KMS-11 (cell line): ENCODE results near the gene TRIO.

Source experiments
- H2AFZ ChIP-seq: fragments of 200-600 bp; sonication (generic); 2 replicates; pipeline ENCODE4 v1.6.1; 2016; ENCODE audit warnings: antibody characterized with exemption, mixed run types, low read depth
- H3K27ac ChIP-seq: fragments of 200-600 bp; sonication (generic); 2 replicates; pipeline ENCODE4 v1.6.1; 2016; ENCODE audit warnings: mild to moderate bottlenecking, mixed run types
- H3K27me3 ChIP-seq: fragments of 200-600 bp; sonication (generic); 2 replicates; pipeline ENCODE4 v1.6.1; 2017; ENCODE audit warnings: mild to moderate bottlenecking, low read depth, mixed run types, moderate library complexity; ENCODE audit not compliant: insufficient read depth
- H3K36me3 ChIP-seq: fragments of 200-600 bp; sonication (generic); 2 replicates; pipeline ENCODE4 v1.6.1; 2017; ENCODE audit warnings: mild to moderate bottlenecking, mixed run types; ENCODE audit not compliant: insufficient read depth
- H3K4me1 ChIP-seq: fragments of 200-600 bp; sonication (generic); 2 replicates; pipeline ENCODE4 v1.6.1; 2016; ENCODE audit warnings: mild to moderate bottlenecking, low read depth, mixed run types; ENCODE audit not compliant: poor library complexity, severe bottlenecking
- H3K4me2 ChIP-seq: fragments of 200-600 bp; sonication (generic); 2 replicates; pipeline ENCODE4 v1.7.0; 2016; ENCODE audit warnings: mild to moderate bottlenecking, mixed run types
- H3K4me3 ChIP-seq: fragments of 200-600 bp; sonication (generic); IDR thresholded peaks from 2 replicates; pipeline ENCODE4 v1.6.1; 2017; ENCODE audit warnings: low read depth, low read length, mixed read lengths; ENCODE audit not compliant: insufficient read depth
- H3K79me2 ChIP-seq: fragments of 200-600 bp; sonication (generic); 2 replicates; pipeline ENCODE4 v1.6.1; 2016; ENCODE audit warnings: low read depth, mixed run types; ENCODE audit not compliant: insufficient read depth
- H3K9ac ChIP-seq: fragments of 200-600 bp; sonication (generic); 2 replicates; pipeline ENCODE4 v1.6.1; 2016; ENCODE audit warnings: mild to moderate bottlenecking, mixed run types
- H4K20me1 ChIP-seq: fragments of 200-600 bp; sonication (generic); 2 replicates; pipeline ENCODE4 v1.6.1; 2016; ENCODE audit warnings: mild to moderate bottlenecking, mixed run types; ENCODE audit not compliant: insufficient read depth
- CTCF ChIP-seq: fragments of 200-600 bp; sonication (generic); conservative IDR thresholded peaks from 2 replicates; pipeline ENCODE4 v1.6.1; 2017; ENCODE audit warnings: low read depth, mild to moderate bottlenecking, antibody characterized with exemption, low read length, moderate library complexity, mixed read lengths

TRIO gene

GRCh38 chr5:14410394-14411201, 267.5 kb downstream of the TRIO start:
- Histone ChIP-seq H3K27ac (no peak overlapping the region), H3K27me3 (no peaks in the 10 kb centered on the region), H2AFZ (no peak overlapping the region), H3K36me3 (no peaks in the 10 kb centered on the region), H3K4me1 (no peaks in the 10 kb centered on the region), H4K20me1 (no peaks in the 10 kb centered on the region), H3K79me2 (no peaks in the 10 kb centered on the region), H3K4me3 (no peak overlapping the region), H3K9ac (no peak overlapping the region), H3K4me2 (no peak overlapping the region)
- no peak for TF ChIP-seq CTCF

DNA sequence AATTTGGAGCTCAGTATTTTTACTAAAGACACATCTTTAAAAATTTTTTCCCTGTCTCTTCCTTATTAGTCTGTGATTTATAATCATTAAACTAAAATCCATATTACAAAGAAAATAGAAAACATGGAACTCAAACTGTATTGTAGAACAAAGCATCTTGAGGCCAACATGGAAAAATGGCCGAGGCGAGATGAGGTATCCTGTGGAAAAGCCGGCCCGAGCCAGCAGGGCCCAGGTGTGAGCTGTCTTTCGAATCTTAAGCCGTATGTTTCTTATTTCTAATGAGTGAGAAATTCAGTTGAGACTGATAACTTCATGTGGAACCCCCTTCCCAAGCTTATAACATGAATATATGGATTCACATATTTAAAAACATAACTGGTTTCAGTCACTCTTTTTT, 268.1 kb downstream of the TRIO start:
- H3K36me3 ChIP-seq = no peaks in the 10 kb centered on the region
- no peak overlapping the region for H3K4me3 ChIP-seq
- H3K4me1 ChIP-seq = no peaks in the 10 kb centered on the region
- H2AFZ ChIP-seq = no peak overlapping the region
- no peaks in the 10 kb centered on the region for H3K79me2 ChIP-seq
- H3K27ac ChIP-seq = no peak overlapping the region
- no peak for TF ChIP-seq CTCF
- H3K4me2 ChIP-seq = no peak overlapping the region
- no peaks in the 10 kb centered on the region for H4K20me1 ChIP-seq
- H3K9ac ChIP-seq = no peak overlapping the region
- H3K27me3 ChIP-seq = no peaks in the 10 kb centered on the region

- H3K9ac ChIP-seq = no peak overlapping the region
- no peaks in the 10 kb centered on the region for H3K4me1 ChIP-seq
Measured at GRCh38 chr5:14413331-14413750, 270.2 kb downstream of the TRIO start.

DNA sequence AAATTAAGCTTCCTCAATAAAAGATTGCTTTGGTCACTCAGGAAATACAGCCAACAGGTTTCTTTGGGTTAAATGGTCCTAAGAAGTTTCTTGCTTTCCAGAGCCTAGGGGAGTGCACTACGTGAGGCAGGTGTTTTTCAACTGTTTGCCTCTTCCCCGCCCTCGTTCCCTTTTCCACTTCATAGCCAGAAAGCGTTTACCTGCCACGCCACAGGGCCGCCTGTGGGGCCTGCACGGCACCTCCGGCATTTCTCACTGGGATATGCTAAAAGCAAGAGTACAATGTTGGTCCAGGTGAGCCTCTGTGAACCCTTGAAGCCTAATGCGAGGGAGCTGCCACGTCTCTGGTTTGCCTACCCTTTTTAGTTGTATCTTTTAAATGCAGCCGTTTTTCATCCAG, 270.9 kb downstream of the TRIO start:
- H3K27ac ChIP-seq = no peak overlapping the region
- no peak for TF ChIP-seq CTCF

More at GRCh38 chr5:14413331-14413750, 270.2 kb downstream of the TRIO start:
- no peak for TF ChIP-seq CTCF
- no peak overlapping the region for H2AFZ ChIP-seq
- no peaks in the 10 kb centered on the region for H3K27me3 ChIP-seq
- no peak overlapping the region for H3K4me3 ChIP-seq
- no peak overlapping the region for H3K4me2 ChIP-seq
- H3K27ac ChIP-seq = no peak overlapping the region
- no peaks in the 10 kb centered on the region for H3K79me2 ChIP-seq
- H4K20me1 ChIP-seq = no peaks in the 10 kb centered on the region
- no peaks in the 10 kb centered on the region for H3K36me3 ChIP-seq

More for the DNA sequence above, 270.9 kb downstream of the TRIO start:
- H3K79me2 ChIP-seq = no peaks in the 10 kb centered on the region
- no peak overlapping the region for H2AFZ ChIP-seq
- H3K27me3 ChIP-seq = no peaks in the 10 kb centered on the region
- no peak overlapping the region for H3K4me2 ChIP-seq
- no peaks in the 10 kb centered on the region for H3K4me1 ChIP-seq
- no peaks in the 10 kb centered on the region for H3K36me3 ChIP-seq
- H3K9ac ChIP-seq = no peak overlapping the region
- H3K4me3 ChIP-seq = no peak overlapping the region
- H4K20me1 ChIP-seq = no peaks in the 10 kb centered on the region
